Uterus (tissue), 2 donors: ENCODE data around the gene RPS6KC1.

Experiments
- POLR2A ChIP-seq, 2 donors: fragments of 450-650 bp; IDR thresholded peaks; one replicate each; pipeline ENCODE4 v1.6.1; 2016; ENCODE audit warnings: antibody characterized with exemption in 2 of 2, mild to moderate bottlenecking in 1 of 2, moderate library complexity in 1 of 2
- TF ChIP-seq, protein P1 (sequence below), 4 experiments: fragments of 200-600 bp in 2 of 4; fragments of 450-650 bp in 2 of 4; sonication (generic) in 2 of 4; IDR thresholded peaks; one replicate each; pipeline ENCODE4 v1.5.1; 2016 to 2019; ENCODE audit warnings: antibody characterized with exemption in 4 of 4, mild to moderate bottlenecking in 2 of 4, moderate library complexity in 1 of 4

DNA sequence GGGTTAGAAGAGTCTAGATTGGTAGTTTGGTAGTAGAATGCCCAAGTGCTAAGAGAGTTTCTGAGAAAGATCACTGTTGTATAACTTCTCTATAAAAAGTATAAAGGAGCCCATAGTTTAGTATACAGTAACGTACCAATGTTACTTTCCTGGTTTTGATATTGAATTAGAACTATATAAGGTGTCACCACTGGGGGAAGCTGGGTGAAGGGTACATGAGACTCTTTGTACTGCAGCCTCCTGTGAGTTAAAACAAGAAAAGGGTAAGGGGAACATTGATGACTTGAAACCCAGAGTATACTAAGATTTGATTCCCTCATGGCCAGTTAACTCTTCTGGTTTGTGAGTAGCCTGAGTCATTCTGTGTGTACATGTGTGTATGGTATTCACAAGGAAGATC is 129.8 kb downstream of the RPS6KC1 start:
- TF ChIP-seq, protein P1, sequence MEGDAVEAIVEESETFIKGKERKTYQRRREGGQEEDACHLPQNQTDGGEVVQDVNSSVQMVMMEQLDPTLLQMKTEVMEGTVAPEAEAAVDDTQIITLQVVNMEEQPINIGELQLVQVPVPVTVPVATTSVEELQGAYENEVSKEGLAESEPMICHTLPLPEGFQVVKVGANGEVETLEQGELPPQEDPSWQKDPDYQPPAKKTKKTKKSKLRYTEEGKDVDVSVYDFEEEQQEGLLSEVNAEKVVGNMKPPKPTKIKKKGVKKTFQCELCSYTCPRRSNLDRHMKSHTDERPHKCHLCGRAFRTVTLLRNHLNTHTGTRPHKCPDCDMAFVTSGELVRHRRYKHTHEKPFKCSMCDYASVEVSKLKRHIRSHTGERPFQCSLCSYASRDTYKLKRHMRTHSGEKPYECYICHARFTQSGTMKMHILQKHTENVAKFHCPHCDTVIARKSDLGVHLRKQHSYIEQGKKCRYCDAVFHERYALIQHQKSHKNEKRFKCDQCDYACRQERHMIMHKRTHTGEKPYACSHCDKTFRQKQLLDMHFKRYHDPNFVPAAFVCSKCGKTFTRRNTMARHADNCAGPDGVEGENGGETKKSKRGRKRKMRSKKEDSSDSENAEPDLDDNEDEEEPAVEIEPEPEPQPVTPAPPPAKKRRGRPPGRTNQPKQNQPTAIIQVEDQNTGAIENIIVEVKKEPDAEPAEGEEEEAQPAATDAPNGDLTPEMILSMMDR (IDR thresholded peaks at IDR 0.05): no peak
- no peak for TF ChIP-seq POLR2A (IDR thresholded peaks at IDR 0.05)
